Neural cell (in vitro differentiated cells): Measurements from ENCODE around the gene MOV10L1. TPM values are rescaled to one million over a fixed set of nuclear protein-coding genes. Genes with fewer than 3 reads are reported as not detected.

ENCODE experiments used
- H2AFZ ChIP-seq: fragments of 200-600, 300-800 bp; sonication (generic), shearing (Covaris generic); 2 replicates; pipeline ENCODE4 v1.6.0; 2014; ENCODE audit warnings: low read depth, mild to moderate bottlenecking, antibody characterized with exemption, low read length, moderate library complexity
- H3F3A ChIP-seq: fragments of 200-600 bp; shearing (Covaris generic); 2 replicates; pipeline ENCODE4 v1.6.1; 2016; ENCODE audit warnings: mild to moderate bottlenecking, moderate library complexity, mixed read lengths, antibody characterized with exemption, low read length; ENCODE audit not compliant: insufficient read depth, poor library complexity, severe bottlenecking
- H3K27ac ChIP-seq: fragments of 200-600, 300-800 bp; sonication (generic), shearing (Covaris generic); 2 replicates; pipeline ENCODE4 v1.5.1; 2014; ENCODE audit warnings: mild to moderate bottlenecking, low read length, moderate library complexity
- H3K27me3 ChIP-seq: fragments of 300-800, 200-600 bp; sonication (generic), shearing (Covaris generic); 2 replicates; pipeline ENCODE4 v1.6.0; 2014; ENCODE audit warnings: mild to moderate bottlenecking, low read depth, low read length, moderate library complexity; ENCODE audit not compliant: insufficient read depth
- H3K36me3 ChIP-seq: fragments of 300-800, 200-600 bp; sonication (generic), shearing (Covaris generic); 2 replicates; pipeline ENCODE4 v1.5.1; 2014; ENCODE audit warnings: mild to moderate bottlenecking, antibody characterized with exemption, low read length, moderate library complexity; ENCODE audit not compliant: insufficient read depth
- H3K4me2 ChIP-seq: fragments of 300-800, 200-600 bp; sonication (generic), shearing (Covaris generic); 2 replicates; pipeline ENCODE4 v1.6.0; 2014; ENCODE audit warnings: mild to moderate bottlenecking, low read length
- H3K4me3 ChIP-seq: fragments of 300-800, 200-600 bp; sonication (generic), shearing (Covaris generic); 2 replicates; pipeline ENCODE4 v1.5.1; 2014; ENCODE audit warnings: mild to moderate bottlenecking, low read length, moderate library complexity
- H3K79me2 ChIP-seq: fragments of 200-600 bp; shearing (Covaris generic); replicated peaks from 2 replicates; pipeline ENCODE4 v1.6.0; 2014; ENCODE audit warnings: mild to moderate bottlenecking, low read length, moderate library complexity; ENCODE audit not compliant: insufficient read depth
- H3K9ac ChIP-seq: fragments of 300-800, 200-600 bp; sonication (generic), shearing (Covaris generic); 2 replicates; pipeline ENCODE4 v1.6.1; 2016; ENCODE audit warnings: mild to moderate bottlenecking, low read length, mixed read lengths
- H3K9me2 ChIP-seq: fragments of 200-600 bp; shearing (Covaris generic); 2 replicates; pipeline ENCODE4 v1.6.1; 2016; ENCODE audit warnings: mild to moderate bottlenecking, low read length, mixed read lengths; ENCODE audit not compliant: insufficient read depth
- H3K9me3 ChIP-seq: fragments of 200-600, 300-800 bp; sonication (generic), shearing (Covaris generic); 2 replicates; pipeline ENCODE4 v1.6.1; 2016; ENCODE audit warnings: mild to moderate bottlenecking, mixed run types, low read length, moderate library complexity, mixed read lengths
- H4K20me1 ChIP-seq: fragments of 200-600 bp; shearing (Covaris generic); 2 replicates; pipeline ENCODE4 v1.6.1; 2016; ENCODE audit warnings: mild to moderate bottlenecking, mixed run types; ENCODE audit not compliant: insufficient read depth
- CTCF ChIP-seq: fragments of 450-650 bp; IDR thresholded peaks from 2 replicates; pipeline ENCODE4 v1.5.1; 2014; ENCODE audit warnings: antibody characterized with exemption, mild to moderate bottlenecking, moderate library complexity; ENCODE audit not compliant: poor library complexity, severe bottlenecking
- EP300 ChIP-seq: fragments of 450-650 bp; conservative IDR thresholded peaks from 2 replicates; pipeline ENCODE4 v1.6.1; 2014; ENCODE audit warnings: antibody characterized with exemption, mild to moderate bottlenecking, moderate library complexity; ENCODE audit not compliant: poor library complexity, severe bottlenecking
- EZH2 ChIP-seq: fragments of 200-600, 300-800 bp; shearing (Covaris generic), sonication (generic); IDR thresholded peaks from 2 replicates; pipeline ENCODE4 v1.6.1; 2014; ENCODE audit warnings: antibody characterized with exemption, low read length, borderline replicate concordance, mild to moderate bottlenecking; ENCODE audit not compliant: insufficient read depth, poor library complexity, severe bottlenecking
- MXI1 ChIP-seq: fragments of 450-650 bp; conservative IDR thresholded peaks from 2 replicates; pipeline ENCODE4 v1.6.1; 2014; ENCODE audit warnings: antibody characterized with exemption, mild to moderate bottlenecking; ENCODE audit not compliant: poor library complexity, severe bottlenecking
- POLR2AphosphoS5 ChIP-seq: IDR thresholded peaks from 2 replicates; pipeline ENCODE4 v1.6.1; 2012
- RAD21 ChIP-seq: fragments of 450-650 bp; conservative IDR thresholded peaks from 2 replicates; pipeline ENCODE4 v1.6.1; 2014; ENCODE audit warnings: antibody characterized with exemption, mild to moderate bottlenecking, moderate library complexity
- REST ChIP-seq: IDR thresholded peaks from 2 replicates; pipeline ENCODE4 v1.6.1; 2012; ENCODE audit warnings: borderline replicate concordance
- SMC3 ChIP-seq: fragments of 450-650 bp; conservative IDR thresholded peaks from 2 replicates; pipeline ENCODE4 v1.6.1; 2014; ENCODE audit warnings: antibody characterized with exemption, mild to moderate bottlenecking, moderate library complexity; ENCODE audit not compliant: poor library complexity
- TAF1 ChIP-seq: IDR thresholded peaks from 2 replicates; pipeline ENCODE4 v1.6.1; 2012; ENCODE audit warnings: low read depth
- polyA plus RNA-seq: library from polyadenylated mRNA; depleted of rRNA; stranded (reverse); fragments of >200 nt; gene quantifications from 2 replicates; pipeline ENCODE4 v1.2.3, GENCODE V29; 2014

The MOV10L1 gene
- polyA plus RNA-seq, 1 donor from 2014 or later = not detected

- no peaks in the 10 kb centered on the region for H3K9me3 ChIP-seq
- no peaks in the 10 kb centered on the region for H3K36me3 ChIP-seq
- H3K9me2 ChIP-seq = no peaks in the 10 kb centered on the region
- no peak overlapping the region for H3K27ac ChIP-seq
- no peak overlapping the region for H3K4me3 ChIP-seq
- H3K9ac ChIP-seq = no peak overlapping the region
- no peak overlapping the region for H2AFZ ChIP-seq
- H3K27me3 ChIP-seq = no peaks in the 10 kb centered on the region
- H4K20me1 ChIP-seq = no peaks in the 10 kb centered on the region
- no peaks in the 10 kb centered on the region for H3F3A ChIP-seq
- TF ChIP-seq MXI1 (no peak), EP300 (no peak), REST (no peak)
- no peak overlapping the region for H3K4me2 ChIP-seq
- H3K79me2 ChIP-seq = peaks cover 2% of the 10 kb centered on the region
Observed at GRCh38 chr22:50189849-50190181, 100.0 kb downstream of the MOV10L1 start.

- Histone ChIP-seq H3K27me3 (no peaks in the 10 kb centered on the region), H3K9ac (no peak overlapping the region), H4K20me1 (no peaks in the 10 kb centered on the region), H3K36me3 (no peaks in the 10 kb centered on the region), H3K4me2 (no peak overlapping the region), H3F3A (no peaks in the 10 kb centered on the region), H3K9me2 (no peaks in the 10 kb centered on the region), H3K4me3 (no peak overlapping the region), H3K79me2 (peaks cover 2% of the 10 kb centered on the region), H3K9me3 (no peaks in the 10 kb centered on the region), H2AFZ (no peak overlapping the region), H3K27ac (no peak overlapping the region)
- TF ChIP-seq TAF1 = no peak
- TF ChIP-seq EP300 = no peak
- no peak for TF ChIP-seq REST
- TF ChIP-seq RAD21 = no peak
- TF ChIP-seq CTCF = no peak
- TF ChIP-seq POLR2AphosphoS5 = no peak
- no peak for TF ChIP-seq SMC3
- TF ChIP-seq MXI1 = no peak
- TF ChIP-seq EZH2 = no peak
Observed at GRCh38 chr22:50190182-50190940, 100.6 kb downstream of the MOV10L1 start.
